HG02678 (cell line): ENCODE results near the gene SYCP2L.
"Not testable (repeated sequence)": the region's sequence is repeated elsewhere in the genome, so short reads cannot be mapped to it uniquely, and the experiment has no call there.

Source experiments
- ATAC-seq: cut with Tn5 transposase; IDR thresholded peaks from one replicate; pipeline ENCODE4 v1.9.1; 2021; ENCODE audit warnings: mild to moderate bottlenecking, moderate library complexity; ENCODE audit not compliant: unreplicated experiment

The SYCP2L gene

GRCh38 chr6:10877012-10877411 lies 9.8 kb upstream of the SYCP2L start:
- no peak for ATAC-seq

- no peak for ATAC-seq
These were observed 9.0 kb upstream of the SYCP2L start for GRCh38 chr6:10877871-10878270.

- ATAC-seq: no peak
These were observed 6.5 kb upstream of the SYCP2L start for GRCh38 chr6:10880366-10880765.

- ATAC-seq: not testable (repeated sequence)
These were observed 4.6 kb upstream of the SYCP2L start for GRCh38 chr6:10882253-10882630.

GRCh38 chr6:10882657-10883171 lies 4.1 kb upstream of the SYCP2L start:
- no peak for ATAC-seq

GRCh38 chr6:10883312-10884244 lies 3.3 kb upstream of the SYCP2L start:
- ATAC-seq: no peak

- no peak for ATAC-seq
These were observed 2.4 kb upstream of the SYCP2L start for GRCh38 chr6:10884245-10884972.

- not testable (repeated sequence) for ATAC-seq
These were observed 524 bp upstream of the SYCP2L start for GRCh38 chr6:10886365-10886690.

- ATAC-seq: no peak
These were observed 3.3 kb downstream of the SYCP2L start for GRCh38 chr6:10890151-10890550.

GRCh38 chr6:10891960-10892359 lies 5.1 kb downstream of the SYCP2L start:
- no peak for ATAC-seq

- ATAC-seq: no peak
These were observed 8.1 kb downstream of the SYCP2L start for GRCh38 chr6:10894958-10895357.

GRCh38 chr6:10896691-10897090 lies 9.8 kb downstream of the SYCP2L start:
- ATAC-seq: no peak

GRCh38 chr6:10901770-10902169 lies 14.9 kb downstream of the SYCP2L start:
- peak; percentile 96 for ATAC-seq

- ATAC-seq: no peak
These were observed 17.2 kb downstream of the SYCP2L start for GRCh38 chr6:10904015-10904414.

- ATAC-seq: no peak
These were observed 21.4 kb downstream of the SYCP2L start for GRCh38 chr6:10908228-10908627.

GRCh38 chr6:10919520-10919919 lies 32.7 kb downstream of the SYCP2L start:
- not testable (repeated sequence) for ATAC-seq

GRCh38 chr6:10933126-10933525 lies 46.3 kb downstream of the SYCP2L start:
- ATAC-seq: no peak

GRCh38 chr6:10939840-10940239 lies 53.0 kb downstream of the SYCP2L start:
- ATAC-seq: no peak

- ATAC-seq: no peak
These were observed 59.0 kb downstream of the SYCP2L start for GRCh38 chr6:10945845-10946244.

- no peak for ATAC-seq
These were observed 61.1 kb downstream of the SYCP2L start for GRCh38 chr6:10947966-10948365.

GRCh38 chr6:10949579-10950490 lies 63.0 kb downstream of the SYCP2L start:
- no peak for ATAC-seq
